ENCODE results near the gene TFEB.

- TF ChIP-seq CTCF (IDR thresholded peaks at IDR 0.05): no peak
- no peak for TF ChIP-seq EP300 (IDR thresholded peaks at IDR 0.05)
These were observed 71.1 kb downstream of the TFEB start for GRCh38 chr6:41664271-41664670.
